Retinal pigment epithelial cell (primary cell): ENCODE results near the gene MAN1B1.

Source experiments
- DNase-seq: peaks from one replicate; pipeline ENCODE4 v3.0.0-alpha.2; 2010; ENCODE audit warnings: low read depth
- H3K4me3 ChIP-seq: 2 replicates; pipeline ENCODE4 v1.5.1; 2011; ENCODE audit warnings: mild to moderate bottlenecking, low read length, control low read depth, moderate library complexity
- TF ChIP-seq, protein P1 (sequence below): conservative IDR thresholded peaks from 2 replicates; pipeline ENCODE4 v1.5.1; 2011; ENCODE audit warnings: low read depth, low read length, control low read depth, inconsistent platforms

MAN1B1 gene

DNA sequence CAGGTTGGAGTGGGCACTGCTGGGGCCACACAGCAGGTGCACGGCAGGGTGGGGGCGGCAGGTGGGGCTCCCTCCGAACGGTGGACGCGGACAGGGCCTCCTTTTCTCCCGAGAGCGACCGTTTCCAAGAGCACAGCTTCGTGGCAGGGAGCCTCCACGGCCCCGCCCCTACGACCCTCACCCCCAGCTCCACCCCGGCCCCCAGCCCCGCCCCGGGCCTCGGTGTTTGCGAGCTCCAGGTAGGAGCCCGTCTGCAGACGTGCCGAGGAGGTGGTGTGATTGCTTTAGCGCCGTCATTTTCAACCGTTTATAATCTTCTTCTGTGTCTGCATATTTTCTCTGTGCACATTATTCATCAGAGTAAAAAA lies 61.0 kb downstream of the MAN1B1 start:
- no peak for DNase-seq
- no peak overlapping the region for H3K4me3 ChIP-seq
- TF ChIP-seq, protein P1, sequence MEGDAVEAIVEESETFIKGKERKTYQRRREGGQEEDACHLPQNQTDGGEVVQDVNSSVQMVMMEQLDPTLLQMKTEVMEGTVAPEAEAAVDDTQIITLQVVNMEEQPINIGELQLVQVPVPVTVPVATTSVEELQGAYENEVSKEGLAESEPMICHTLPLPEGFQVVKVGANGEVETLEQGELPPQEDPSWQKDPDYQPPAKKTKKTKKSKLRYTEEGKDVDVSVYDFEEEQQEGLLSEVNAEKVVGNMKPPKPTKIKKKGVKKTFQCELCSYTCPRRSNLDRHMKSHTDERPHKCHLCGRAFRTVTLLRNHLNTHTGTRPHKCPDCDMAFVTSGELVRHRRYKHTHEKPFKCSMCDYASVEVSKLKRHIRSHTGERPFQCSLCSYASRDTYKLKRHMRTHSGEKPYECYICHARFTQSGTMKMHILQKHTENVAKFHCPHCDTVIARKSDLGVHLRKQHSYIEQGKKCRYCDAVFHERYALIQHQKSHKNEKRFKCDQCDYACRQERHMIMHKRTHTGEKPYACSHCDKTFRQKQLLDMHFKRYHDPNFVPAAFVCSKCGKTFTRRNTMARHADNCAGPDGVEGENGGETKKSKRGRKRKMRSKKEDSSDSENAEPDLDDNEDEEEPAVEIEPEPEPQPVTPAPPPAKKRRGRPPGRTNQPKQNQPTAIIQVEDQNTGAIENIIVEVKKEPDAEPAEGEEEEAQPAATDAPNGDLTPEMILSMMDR = no peak

DNA sequence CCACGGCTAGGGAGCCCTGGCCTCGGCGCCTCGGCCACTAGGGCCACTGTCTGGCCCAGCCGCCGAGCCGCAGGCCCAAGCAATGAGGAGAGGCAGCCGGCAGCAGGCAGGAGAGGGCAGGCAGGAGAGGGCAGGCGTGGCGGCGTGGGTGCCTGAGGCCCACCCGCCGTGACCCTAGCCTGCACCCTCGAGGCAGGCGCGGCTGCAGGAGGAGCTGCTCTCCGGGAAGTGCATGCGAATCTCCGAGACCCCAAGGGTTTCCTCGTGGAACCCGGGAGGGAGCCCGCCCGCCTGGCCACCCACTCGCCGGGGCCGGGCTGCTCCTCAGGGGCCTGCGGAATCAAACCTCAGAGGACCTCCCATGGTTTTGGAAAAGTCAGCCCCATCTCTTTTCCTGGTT lies 61.5 kb downstream of the MAN1B1 start:
- TF ChIP-seq, protein P1 = no peak

DNA sequence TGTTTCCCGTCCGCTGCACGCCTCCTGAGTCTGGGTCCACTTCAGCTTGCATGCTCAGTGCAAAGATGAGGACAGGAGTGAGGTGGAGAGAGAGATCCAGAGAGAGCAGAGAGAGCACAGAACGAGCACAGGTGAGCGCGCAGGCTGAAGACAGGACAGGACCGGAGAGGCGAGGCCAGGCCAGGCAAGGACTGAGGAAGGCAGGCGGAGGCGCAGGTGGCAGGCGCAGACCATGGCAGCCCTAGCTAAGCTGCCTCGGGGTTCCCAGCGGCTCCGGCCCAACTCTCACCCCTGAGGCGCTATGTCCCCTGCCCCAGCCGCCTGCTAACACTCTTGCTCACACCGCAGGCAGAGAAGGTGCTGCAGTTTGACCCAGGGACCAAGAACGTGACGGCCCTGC lies 61.9 kb downstream of the MAN1B1 start:
- no peak overlapping the region for H3K4me3 ChIP-seq
- TF ChIP-seq, protein P1 = no peak
- no peak for DNase-seq

More for the DNA sequence above, 61.5 kb downstream of the MAN1B1 start:
- DNase-seq = no peak
- H3K4me3 ChIP-seq = no peak overlapping the region

DNA sequence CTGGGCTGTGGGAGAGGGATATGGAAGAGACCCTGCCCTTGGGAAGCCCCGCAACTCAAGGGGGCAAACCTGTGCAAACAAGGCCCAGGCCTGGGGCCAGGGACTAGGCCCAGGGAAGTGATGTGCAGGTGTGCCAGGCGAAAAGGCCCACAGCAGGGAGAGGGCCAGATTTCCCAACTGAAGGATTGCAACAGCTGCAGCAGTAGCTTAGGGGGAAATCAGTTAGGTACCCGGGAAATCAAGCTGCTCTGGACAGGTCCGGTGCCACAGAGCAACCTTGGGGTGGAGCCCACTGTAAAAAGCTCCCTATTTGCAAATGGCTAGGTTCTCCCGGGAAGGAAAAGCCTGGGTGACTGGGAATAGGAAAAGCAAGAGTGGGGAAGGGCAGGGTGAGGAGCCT lies 62.6 kb downstream of the MAN1B1 start:
- H3K4me3 ChIP-seq = no peak overlapping the region
- TF ChIP-seq, protein P1 = no peak
- no peak for DNase-seq

DNA sequence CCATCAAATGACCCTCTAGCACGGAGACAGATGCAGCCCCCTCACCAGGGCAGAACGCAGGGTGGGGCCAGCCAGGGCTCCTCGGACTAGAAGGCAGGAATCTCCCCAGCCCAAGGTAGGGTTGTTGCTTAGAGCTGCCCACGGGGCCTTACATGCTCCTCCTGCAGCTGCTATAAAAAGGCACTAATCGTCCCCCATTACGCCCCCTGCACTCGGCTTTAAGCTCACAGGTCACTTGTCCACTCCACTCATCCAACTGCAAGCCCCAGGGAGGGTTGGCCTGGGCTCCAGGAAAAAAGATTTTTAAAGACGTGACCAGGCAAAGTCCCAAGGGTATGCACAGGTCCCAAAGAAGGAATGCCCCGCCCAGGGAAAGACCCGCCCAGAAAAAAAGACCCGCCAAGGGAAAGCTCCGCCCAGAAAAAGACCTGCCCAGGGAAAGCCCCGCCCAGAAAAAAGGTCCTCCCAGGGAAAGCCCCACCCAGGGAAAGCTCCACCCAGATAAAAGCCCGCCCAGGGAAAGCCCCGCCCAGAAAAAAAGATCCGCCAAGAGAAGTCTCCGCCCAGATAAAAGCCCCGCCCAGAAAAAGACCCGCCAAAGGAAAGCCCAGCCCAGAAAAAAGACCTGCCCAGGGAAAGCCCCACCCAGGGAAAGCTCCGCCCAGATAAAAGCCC lies 63.3 kb downstream of the MAN1B1 start:
- TF ChIP-seq, protein P1 = no peak
- no peak for DNase-seq

DNA sequence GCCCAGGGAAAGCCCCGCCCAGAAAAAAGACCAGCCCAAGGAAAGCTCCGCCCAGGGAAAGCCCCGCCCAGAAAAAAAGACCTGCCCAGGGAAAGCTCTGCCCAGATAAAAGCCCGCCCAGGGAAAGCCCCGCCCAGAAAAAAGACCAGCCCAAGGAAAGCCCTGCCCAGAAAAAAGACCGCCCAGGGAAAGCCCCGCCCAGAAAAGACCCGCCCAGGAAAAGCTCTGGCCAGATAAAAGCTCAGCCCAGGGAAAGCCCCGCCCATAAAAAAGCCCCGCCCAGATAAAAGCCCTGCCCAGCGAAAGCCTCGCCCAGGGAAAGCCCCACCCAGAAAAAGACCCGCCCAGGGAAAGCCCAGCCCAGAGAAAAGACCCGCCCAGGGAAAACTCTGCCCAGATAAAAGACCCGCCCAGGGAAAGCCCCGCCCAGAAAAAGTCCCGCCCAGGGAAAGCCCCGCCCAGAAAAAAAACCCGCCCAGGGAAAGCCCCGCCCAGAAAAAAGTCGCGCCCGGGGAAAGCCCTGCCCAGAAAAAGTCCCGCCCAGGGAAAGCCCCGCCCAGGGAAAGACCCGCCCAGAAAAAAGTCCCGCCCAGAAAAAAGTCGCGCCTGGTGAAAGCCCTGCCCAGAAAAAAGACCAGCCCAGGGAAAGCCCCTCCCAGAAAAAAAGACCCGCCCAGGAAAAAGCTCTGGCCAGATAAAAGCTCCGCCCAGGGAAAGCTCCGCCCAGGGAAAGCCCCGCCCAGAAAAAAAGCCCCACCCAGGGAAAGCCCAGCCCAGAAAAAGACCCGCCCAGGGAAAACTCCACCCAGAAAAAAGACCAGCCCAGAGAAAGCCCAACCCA lies 64.1 kb downstream of the MAN1B1 start:
- no peak for DNase-seq
- TF ChIP-seq, protein P1 = no peak
- no peak overlapping the region for H3K4me3 ChIP-seq

More for the DNA sequence above, 63.3 kb downstream of the MAN1B1 start:
- H3K4me3 ChIP-seq = no peak overlapping the region
